ENCODE results near the gene GALNT7.
A peak's percentile ranks its signal among the peaks of the same experiment; 100 is the strongest.

GALNT7 gene

GRCh38 chr4:173311368-173311767 is 142.8 kb downstream of the GALNT7 start:
- no peak for DNase-seq (ENCODE audit: low spot score)

- no peak for DNase-seq (ENCODE audit: low spot score)
Observed at GRCh38 chr4:173314715-173315114, 146.1 kb downstream of the GALNT7 start.

GRCh38 chr4:173316060-173316459 is 147.4 kb downstream of the GALNT7 start:
- DNase-seq (ENCODE audit: low spot score) = no peak

GRCh38 chr4:173317004-173317403 is 148.4 kb downstream of the GALNT7 start:
- no peak for DNase-seq (ENCODE audit: low spot score)

DNA sequence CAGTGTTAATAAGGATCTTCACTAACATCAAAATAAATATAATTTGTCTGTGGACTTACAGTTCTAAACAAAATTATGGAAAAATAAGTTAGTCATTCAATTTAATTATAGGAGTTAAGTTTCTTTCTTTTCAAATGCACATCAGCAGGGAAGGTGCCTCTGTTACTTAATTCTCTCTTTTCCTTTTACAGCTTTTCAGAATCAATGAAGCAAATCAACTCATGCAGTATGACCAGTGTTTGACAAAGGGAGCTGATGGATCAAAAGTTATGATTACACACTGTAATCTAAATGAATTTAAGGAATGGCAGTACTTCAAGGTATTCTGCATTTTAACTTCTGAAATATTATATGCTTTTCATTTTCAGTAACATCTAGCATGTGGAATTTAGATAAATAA is 149.6 kb downstream of the GALNT7 start:
- no peak for DNase-seq (ENCODE audit: low spot score)

GRCh38 chr4:173318648-173319211 is 150.1 kb downstream of the GALNT7 start:
- DNase-seq (ENCODE audit: low spot score) = no peak

- no peak for DNase-seq (ENCODE audit: low spot score)
Observed at GRCh38 chr4:173319696-173320095, 151.1 kb downstream of the GALNT7 start.

GRCh38 chr4:173325007-173325736 is 156.6 kb downstream of the GALNT7 start:
- no peak for DNase-seq (ENCODE audit: low spot score)

DNA sequence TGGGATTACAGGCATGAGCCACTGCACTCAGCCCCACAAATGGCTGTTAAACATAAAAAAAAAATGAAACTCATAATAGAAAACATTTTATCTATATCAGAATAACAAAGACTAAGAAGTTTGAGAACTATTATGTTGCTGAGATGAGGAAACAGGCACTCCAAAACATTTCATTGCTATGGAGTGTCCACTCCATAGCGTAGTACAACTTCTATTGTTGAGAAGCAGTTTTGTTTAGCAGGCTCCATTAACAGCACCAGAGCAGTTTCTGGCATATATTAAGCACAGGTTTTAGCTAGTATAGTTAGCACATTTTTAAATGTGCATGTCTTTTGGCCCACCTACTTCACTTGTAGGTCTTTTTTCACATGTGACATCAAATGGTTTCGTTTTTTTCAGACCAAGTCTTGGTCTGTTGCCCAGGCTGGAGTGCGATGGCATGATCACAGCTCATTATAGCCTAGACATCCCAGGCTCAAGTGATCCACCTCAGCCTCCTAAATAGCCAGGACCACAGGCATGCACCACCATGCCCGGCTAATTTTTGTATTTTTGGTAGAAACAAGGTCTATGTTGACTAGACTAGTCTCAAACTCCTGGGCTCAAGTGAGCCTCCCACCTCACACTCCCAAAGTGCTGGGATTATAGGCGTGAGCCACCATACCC is 159.8 kb downstream of the GALNT7 start:
- no peak for DNase-seq (ENCODE audit: low spot score)

- DNase-seq (ENCODE audit: low spot score) = no peak
Observed at GRCh38 chr4:173330590-173330989, 162.0 kb downstream of the GALNT7 start.

DNA sequence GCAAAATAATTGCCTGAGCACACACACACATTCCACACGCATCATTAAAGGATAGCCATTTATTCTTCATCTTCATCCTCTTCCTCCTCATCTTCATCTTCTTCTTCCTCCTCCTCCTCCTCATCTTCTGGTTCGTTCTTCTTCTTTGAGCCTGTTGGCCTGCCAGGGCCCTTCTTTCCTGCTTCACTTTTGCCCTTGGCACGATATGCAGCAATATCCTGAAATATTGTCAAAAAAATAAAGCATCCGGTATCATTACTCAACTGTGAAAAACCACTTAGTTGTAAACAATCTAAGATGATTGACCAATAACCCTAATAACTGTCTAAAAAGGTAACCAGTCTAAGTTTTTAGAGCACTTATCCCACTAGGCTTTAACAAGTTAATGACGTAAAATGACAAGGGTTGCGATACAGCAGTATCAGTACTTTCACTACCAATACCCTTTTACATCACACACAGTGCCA is 163.4 kb downstream of the GALNT7 start:
- no peak for DNase-seq (ENCODE audit: low spot score)

GRCh38 chr4:173332963-173333657 is 164.5 kb downstream of the GALNT7 start:
- DNase-seq (ENCODE audit: low spot score) = no peak

- DNase-seq (ENCODE audit: low spot score) = peak; percentile 7
Observed at GRCh38 chr4:173333658-173334084, 165.1 kb downstream of the GALNT7 start.

DNA sequence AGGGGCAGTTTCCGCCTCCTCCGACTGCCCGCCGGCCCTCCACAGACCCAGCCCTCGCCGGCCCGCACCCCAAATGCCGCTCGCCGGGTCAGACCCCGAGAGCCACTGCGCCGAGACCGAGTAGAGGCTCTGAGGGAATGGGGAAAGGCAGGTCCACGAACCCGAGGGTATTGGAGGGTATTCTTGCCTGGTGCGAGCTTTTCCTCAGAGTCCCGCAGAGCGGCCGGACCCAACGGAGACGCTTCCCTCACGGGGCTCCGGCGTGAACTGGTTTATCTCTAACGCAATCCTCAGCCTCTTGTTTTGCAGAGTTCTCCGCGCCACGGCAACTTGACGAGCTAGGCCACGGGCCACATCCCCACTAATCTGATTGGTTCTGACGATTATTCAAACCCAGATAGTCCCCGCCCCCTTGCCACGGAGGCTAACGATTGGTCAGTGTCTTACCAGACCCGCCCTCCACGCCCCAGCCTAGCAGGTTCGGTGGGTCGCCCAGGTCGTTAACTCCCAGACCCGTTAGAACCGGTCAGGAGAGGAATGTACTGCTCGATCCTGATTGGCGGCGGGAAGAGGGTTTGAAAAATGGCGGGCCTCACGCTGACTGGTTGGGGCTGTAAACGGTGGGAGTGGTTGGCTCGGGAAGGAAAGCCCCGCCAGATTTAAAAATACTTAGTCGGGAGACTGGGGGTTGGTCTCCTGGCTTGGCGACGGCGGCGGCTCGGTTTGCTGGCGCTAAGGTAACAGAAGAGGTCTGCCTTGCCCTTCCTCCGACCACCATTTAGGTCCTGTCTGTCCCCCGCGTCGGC is 165.7 kb downstream of the GALNT7 start, which contains the start of gene HMGB2:
TSS of gene HMGB2 (minus strand) at position 274 of the 806 bp plus-strand sequence. CDS start 709 bp downstream, outside the sequence.
- peak; percentile 94 for DNase-seq (ENCODE audit: low spot score)

GRCh38 chr4:173334891-173335752 is 166.5 kb downstream of the GALNT7 start:
- DNase-seq (ENCODE audit: low spot score) = peak; percentile 78

DNA sequence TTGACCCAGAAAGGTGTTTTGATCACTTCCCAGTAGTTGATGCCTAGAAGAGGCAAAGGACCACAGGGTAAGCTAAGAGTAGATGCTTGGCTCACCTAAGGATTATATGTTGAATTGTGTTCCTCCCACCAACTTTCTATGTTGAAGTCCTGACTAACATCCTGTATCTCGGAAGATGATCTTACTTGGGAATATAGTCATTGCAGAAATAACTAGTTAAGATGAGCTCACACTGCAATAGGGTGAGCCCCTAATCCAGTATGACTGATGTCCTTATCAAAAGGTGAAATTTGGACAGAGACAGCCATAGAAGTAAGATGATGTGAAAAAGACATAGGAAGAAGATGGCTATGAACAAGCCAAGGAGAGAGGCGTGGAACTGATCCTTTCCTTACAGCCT is 168.9 kb downstream of the GALNT7 start:
- no peak for DNase-seq (ENCODE audit: low spot score)

DNA sequence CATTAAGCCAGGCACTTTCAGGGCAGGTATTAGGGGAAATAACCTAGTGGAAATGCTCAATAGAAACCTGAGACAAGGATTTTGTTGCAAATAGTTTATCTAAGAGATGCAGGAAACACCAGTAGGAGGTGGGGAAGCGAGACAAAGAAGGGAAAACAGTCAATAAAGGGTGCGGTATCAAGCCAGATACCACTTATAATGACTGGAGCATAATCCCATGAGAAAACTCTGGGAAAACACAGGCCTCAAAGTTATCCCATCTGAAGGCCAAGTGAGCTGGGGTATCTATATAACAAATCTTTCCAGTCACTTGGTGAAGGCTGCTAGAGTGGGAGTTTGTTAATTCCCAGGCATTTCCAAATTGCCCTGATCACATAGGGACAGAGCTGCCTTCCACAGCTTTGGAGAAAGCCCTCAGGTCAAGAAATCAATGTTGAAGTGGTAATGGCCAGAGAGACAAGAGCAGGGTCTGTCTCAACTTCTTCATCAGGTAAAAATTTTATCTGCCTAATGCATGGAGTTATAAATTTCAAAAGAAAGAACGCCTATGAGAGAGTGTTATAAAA is 175.3 kb downstream of the GALNT7 start:
- no peak for DNase-seq (ENCODE audit: low spot score)

GRCh38 chr4:173345648-173346047 is 177.0 kb downstream of the GALNT7 start:
- DNase-seq (ENCODE audit: low spot score) = no peak

GRCh38 chr4:173346074-173346473 is 177.5 kb downstream of the GALNT7 start:
- no peak for DNase-seq (ENCODE audit: low spot score)

- no peak for DNase-seq (ENCODE audit: low spot score)
Observed at GRCh38 chr4:173347467-173347866, 178.9 kb downstream of the GALNT7 start.

Measured in HuH-7.5 (cell line).